HepG2 (cell line): ENCODE measurements around the gene EPHA1. TPM values are rescaled to one million over a fixed set of nuclear protein-coding genes. Genes with fewer than 3 reads are reported as not detected.

Experiments used
- HNF4A ChIP-seq: sonication (generic); formaldehyde crosslinking; IDR thresholded peaks from 2 replicates; pipeline ENCODE4 v1.4.0; 2020; ENCODE audit warnings: missing genetic modification reagents
- PAF1 ChIP-seq: IDR thresholded peaks from 2 replicates; pipeline ENCODE4 v1.6.1; 2016; ENCODE audit warnings: missing genetic modification reagents, missing compliant biosample characterization
- TEAD3 ChIP-seq: optimal IDR thresholded peaks from 2 replicates; pipeline ENCODE3; 2016; ENCODE audit warnings: borderline replicate concordance
- XBP1 ChIP-seq: sonication (generic); formaldehyde crosslinking; IDR thresholded peaks from 2 replicates; pipeline ENCODE4 v1.5.0; 2020; ENCODE audit warnings: missing genetic modification reagents
- ZNF20 ChIP-seq: sonication (generic); formaldehyde crosslinking; IDR thresholded peaks from 2 replicates; pipeline ENCODE4 v1.4.0; 2020; ENCODE audit warnings: mild to moderate bottlenecking, moderate library complexity, missing genetic modification reagents
- ZNF317 ChIP-seq: sonication (generic); formaldehyde crosslinking; IDR thresholded peaks from 2 replicates; pipeline ENCODE4 v1.5.0; 2020; ENCODE audit warnings: mild to moderate bottlenecking, missing genetic modification reagents
- polyA plus RNA-seq, 8 experiments: library from polyadenylated mRNA; depleted of rRNA in 3 of 8; stranded (reverse) in 7 of 8; unstranded in 1 of 8; fragments of >200 nt; fragmentation: Illumina TruSeq in 4 of 8; extraction: Trizol in 4 of 8; gene quantifications; 2 replicates each; pipeline versions ENCODE4 v1.2.1 to v1.2.3, GENCODE V29; 2011 to 2016; ENCODE audit warnings: low read depth in 4 of 8, missing spikeins in 1 of 8, mixed read lengths in 1 of 8; ENCODE audit not compliant: insufficient read depth in 1 of 8
- total RNA-seq, 5 experiments: library from RNA; depleted of rRNA; stranded (reverse); fragments of >200 nt; fragmentation: Illumina TruSeq; extraction: Trizol; gene quantifications; 2 replicates each; pipeline ENCODE4 v1.2.3, GENCODE V29; 2016; ENCODE audit warnings: low read depth in 1 of 5
- TF ChIP-seq, protein P1 (sequence below): sonication (generic); formaldehyde crosslinking; IDR thresholded peaks from 2 replicates; pipeline ENCODE4 v1.4.0; 2020; ENCODE audit warnings: missing genetic modification reagents
- TF ChIP-seq, protein P2 (sequence below): sonication (generic); formaldehyde crosslinking; IDR thresholded peaks from 2 replicates; pipeline ENCODE4 v1.4.0; 2020; ENCODE audit warnings: missing genetic modification reagents, borderline replicate concordance
- TF ChIP-seq, protein P3 (sequence below): sonication (generic); formaldehyde crosslinking; conservative IDR thresholded peaks from 2 replicates; pipeline ENCODE4 v1.8.0; 2022; ENCODE audit warnings: missing genetic modification reagents
- TF ChIP-seq, protein P4 (sequence below): sonication (generic); formaldehyde crosslinking; IDR thresholded peaks from 2 replicates; pipeline ENCODE4 v1.8.0; 2022; ENCODE audit warnings: mild to moderate bottlenecking, missing genetic modification reagents, moderate library complexity

EPHA1 gene
- total and polyA plus RNA-seq, 2 of the 13 experiments (the other 11 are each of a cell fraction or from before 2014, with no cell fraction given) = 4.6 to 17.1 TPM

DNA sequence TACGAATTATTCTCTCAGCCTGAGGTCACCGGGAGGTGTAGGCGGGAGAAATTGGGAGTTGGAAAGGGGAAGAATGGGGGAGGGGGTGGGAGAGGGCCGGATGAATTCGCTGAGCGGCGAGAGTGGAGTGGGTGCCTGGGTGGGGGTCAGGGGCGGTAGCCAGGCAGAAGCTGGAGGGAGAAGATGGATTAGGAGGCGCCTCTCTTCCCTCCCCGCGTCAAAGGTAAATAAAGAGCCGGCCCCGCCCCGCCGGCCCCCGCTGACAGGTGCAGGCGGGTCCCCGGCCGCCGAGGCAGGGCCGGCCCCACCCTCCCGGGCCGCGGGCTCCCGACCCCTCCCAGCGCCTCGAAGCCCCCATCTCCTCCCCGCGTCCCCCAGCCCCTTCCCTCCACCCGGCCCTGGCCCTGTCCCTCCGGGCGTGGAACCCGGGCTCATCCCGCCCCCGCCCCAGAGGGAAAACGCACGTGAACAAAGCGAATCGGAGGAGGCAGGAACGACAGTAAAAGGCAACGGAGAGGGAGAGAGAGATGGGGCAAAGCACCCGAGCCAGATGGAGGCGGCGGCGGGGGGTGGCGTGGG is 47.0 kb downstream of the EPHA1 start (continued):
- TF ChIP-seq, protein P1, sequence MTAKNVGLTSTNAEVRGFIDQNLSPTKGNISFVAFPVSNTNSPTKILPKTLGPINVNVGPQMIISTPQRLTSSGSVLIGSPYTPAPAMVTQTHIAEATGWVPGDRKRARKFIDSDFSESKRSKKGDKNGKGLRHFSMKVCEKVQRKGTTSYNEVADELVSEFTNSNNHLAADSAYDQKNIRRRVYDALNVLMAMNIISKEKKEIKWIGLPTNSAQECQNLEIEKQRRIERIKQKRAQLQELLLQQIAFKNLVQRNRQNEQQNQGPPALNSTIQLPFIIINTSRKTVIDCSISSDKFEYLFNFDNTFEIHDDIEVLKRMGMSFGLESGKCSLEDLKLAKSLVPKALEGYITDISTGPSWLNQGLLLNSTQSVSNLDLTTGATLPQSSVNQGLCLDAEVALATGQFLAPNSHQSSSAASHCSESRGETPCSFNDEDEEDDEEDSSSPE (CRISPR knock-in tag) = no peak
- no peak for TF ChIP-seq XBP1 (CRISPR knock-in tag)
- TF ChIP-seq, protein P2, sequence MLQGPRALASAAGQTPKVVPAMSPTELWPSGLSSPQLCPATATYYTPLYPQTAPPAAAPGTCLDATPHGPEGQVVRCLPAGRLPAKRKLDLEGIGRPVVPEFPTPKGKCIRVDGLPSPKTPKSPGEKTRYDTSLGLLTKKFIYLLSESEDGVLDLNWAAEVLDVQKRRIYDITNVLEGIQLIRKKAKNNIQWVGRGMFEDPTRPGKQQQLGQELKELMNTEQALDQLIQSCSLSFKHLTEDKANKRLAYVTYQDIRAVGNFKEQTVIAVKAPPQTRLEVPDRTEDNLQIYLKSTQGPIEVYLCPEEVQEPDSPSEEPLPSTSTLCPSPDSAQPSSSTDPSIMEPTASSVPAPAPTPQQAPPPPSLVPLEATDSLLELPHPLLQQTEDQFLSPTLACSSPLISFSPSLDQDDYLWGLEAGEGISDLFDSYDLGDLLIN (CRISPR knock-in tag) = no peak
- no peak for TF ChIP-seq ZNF317 (CRISPR knock-in tag)
- TF ChIP-seq HNF4A (CRISPR knock-in tag) = no peak
- TF ChIP-seq, protein P3, sequence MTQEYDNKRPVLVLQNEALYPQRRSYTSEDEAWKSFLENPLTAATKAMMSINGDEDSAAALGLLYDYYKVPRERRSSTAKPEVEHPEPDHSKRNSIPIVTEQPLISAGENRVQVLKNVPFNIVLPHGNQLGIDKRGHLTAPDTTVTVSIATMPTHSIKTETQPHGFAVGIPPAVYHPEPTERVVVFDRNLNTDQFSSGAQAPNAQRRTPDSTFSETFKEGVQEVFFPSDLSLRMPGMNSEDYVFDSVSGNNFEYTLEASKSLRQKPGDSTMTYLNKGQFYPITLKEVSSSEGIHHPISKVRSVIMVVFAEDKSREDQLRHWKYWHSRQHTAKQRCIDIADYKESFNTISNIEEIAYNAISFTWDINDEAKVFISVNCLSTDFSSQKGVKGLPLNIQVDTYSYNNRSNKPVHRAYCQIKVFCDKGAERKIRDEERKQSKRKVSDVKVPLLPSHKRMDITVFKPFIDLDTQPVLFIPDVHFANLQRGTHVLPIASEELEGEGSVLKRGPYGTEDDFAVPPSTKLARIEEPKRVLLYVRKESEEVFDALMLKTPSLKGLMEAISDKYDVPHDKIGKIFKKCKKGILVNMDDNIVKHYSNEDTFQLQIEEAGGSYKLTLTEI (CRISPR knock-in tag) = no peak
- TF ChIP-seq ZNF20 (CRISPR knock-in tag) = no peak
- TF ChIP-seq PAF1 (CRISPR knock-in tag) = no peak
- TF ChIP-seq, protein P4, sequence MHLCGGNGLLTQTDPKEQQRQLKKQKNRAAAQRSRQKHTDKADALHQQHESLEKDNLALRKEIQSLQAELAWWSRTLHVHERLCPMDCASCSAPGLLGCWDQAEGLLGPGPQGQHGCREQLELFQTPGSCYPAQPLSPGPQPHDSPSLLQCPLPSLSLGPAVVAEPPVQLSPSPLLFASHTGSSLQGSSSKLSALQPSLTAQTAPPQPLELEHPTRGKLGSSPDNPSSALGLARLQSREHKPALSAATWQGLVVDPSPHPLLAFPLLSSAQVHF (CRISPR knock-in tag) = no peak
- no peak for TF ChIP-seq TEAD3 (CRISPR knock-in tag)
